Nephron (organoid): ENCODE measurements around the gene ESYT2.

Source experiments
- H3K27ac Mint-ChIP-seq, 3 experiments: 2 replicates each; pipeline ENCODE4 v1.8.0; 2020; ENCODE audit warnings: mixed read lengths in 3 of 3, mild to moderate bottlenecking in 2 of 3, moderate library complexity in 1 of 3
- H3K27me3 Mint-ChIP-seq: 2 replicates; pipeline ENCODE4 v1.8.0; 2021; ENCODE audit warnings: low read depth, mild to moderate bottlenecking, moderate library complexity, mixed read lengths
- H3K36me3 Mint-ChIP-seq: 2 replicates; pipeline ENCODE4 v1.8.0; 2020; ENCODE audit warnings: low read depth, mixed read lengths
- H3K4me1 Mint-ChIP-seq: 2 replicates; pipeline ENCODE4 v1.8.0; 2020; ENCODE audit warnings: mixed read lengths
- H3K4me3 Mint-ChIP-seq, 3 experiments: 2 replicates each; pipeline ENCODE4 v1.8.0; 2020; ENCODE audit warnings: mild to moderate bottlenecking in 3 of 3, mixed read lengths in 3 of 3, moderate library complexity in 2 of 3
- H3K9me3 Mint-ChIP-seq: 2 replicates; pipeline ENCODE4 v1.8.0; 2020; ENCODE audit warnings: mixed read lengths
- TF ChIP-seq, protein P1 (sequence below), 3 experiments: fragments of 200-600 bp; sonication (generic); IDR thresholded peaks; one replicate each; pipeline ENCODE4 v1.5.0; 2021; ENCODE audit warnings: antibody characterized with exemption in 3 of 3; ENCODE audit not compliant: unreplicated experiment in 3 of 3

Gene ESYT2

DNA sequence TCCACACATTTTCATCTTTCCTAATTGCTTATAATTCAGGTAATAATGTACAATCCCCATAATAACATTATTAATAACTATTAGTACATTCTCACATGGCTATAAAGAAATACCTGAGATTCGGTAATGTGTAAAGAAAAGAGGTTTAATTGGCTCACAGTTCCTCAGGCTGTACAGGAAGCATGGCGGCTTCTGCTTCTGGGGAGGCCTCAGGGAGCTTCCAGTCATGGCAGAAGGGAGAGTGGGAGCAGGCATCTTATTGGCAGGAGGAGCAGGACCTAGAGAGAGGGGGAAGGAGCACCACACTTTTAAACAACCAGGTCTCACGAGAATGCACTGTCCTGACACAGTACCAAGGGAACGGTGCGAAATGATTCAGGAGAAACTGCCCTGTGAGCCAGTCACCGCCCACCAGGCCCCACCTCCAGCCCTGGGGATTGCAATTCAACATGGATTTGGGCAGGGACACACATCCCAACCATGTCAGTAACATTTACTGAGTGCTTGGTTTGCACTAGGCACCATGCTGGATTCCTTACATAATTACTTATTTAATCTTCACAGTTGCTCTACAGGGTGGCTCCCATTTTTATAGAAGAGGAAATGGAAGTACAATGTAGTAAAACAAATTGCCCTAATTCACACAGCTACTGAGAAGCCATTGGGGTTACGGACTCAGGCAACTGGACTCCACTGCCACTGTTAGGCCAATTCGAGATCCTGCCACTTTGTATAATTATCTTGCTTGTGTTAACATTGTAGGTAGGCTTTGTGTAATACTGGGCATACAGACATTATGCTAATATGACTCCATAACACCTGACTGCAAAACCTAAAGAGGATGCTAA lies 8.7 kb upstream of the ESYT2 start:
- TF ChIP-seq, protein P1, sequence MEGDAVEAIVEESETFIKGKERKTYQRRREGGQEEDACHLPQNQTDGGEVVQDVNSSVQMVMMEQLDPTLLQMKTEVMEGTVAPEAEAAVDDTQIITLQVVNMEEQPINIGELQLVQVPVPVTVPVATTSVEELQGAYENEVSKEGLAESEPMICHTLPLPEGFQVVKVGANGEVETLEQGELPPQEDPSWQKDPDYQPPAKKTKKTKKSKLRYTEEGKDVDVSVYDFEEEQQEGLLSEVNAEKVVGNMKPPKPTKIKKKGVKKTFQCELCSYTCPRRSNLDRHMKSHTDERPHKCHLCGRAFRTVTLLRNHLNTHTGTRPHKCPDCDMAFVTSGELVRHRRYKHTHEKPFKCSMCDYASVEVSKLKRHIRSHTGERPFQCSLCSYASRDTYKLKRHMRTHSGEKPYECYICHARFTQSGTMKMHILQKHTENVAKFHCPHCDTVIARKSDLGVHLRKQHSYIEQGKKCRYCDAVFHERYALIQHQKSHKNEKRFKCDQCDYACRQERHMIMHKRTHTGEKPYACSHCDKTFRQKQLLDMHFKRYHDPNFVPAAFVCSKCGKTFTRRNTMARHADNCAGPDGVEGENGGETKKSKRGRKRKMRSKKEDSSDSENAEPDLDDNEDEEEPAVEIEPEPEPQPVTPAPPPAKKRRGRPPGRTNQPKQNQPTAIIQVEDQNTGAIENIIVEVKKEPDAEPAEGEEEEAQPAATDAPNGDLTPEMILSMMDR (IDR thresholded peaks at IDR 0.05; ENCODE audit: unreplicated experiment in 3 of 3), result no peak

DNA sequence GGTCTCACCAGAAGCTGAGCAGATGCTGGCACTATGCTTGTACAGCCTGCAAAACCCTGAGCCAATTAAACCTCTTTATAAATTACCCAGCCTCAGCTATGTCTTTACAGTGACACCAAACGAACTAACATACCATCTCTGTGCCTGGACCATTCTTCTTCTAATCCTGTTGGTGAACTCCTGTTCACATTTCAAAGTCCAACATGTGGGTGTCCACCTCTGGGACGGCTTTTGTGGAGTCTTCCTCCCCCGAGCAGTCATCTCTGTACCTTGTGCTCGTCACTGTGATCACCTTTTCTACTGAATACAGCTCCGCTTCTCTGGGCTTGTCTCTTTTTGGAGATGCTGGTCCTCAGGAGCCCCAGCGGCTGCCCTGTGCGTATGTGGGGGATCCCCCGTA lies 7.4 kb upstream of the ESYT2 start:
- peak overlapping the region in 1 of 3 experiments; percentile 58 for H3K27ac Mint-ChIP-seq
- no peak overlapping the region for H3K4me3 Mint-ChIP-seq
- no peaks in the 10 kb centered on the region for H3K9me3 Mint-ChIP-seq
- H3K27me3 Mint-ChIP-seq, result no peaks in the 10 kb centered on the region
- peaks cover 9% of the 10 kb centered on the region for H3K4me1 Mint-ChIP-seq
- no peaks in the 10 kb centered on the region for H3K36me3 Mint-ChIP-seq
- TF ChIP-seq, protein P1 (IDR thresholded peaks at IDR 0.05; ENCODE audit: unreplicated experiment in 3 of 3), result no peak

More for the DNA sequence above, 8.7 kb upstream of the ESYT2 start:
- Mint-ChIP-seq H3K4me1 (peaks cover 9% of the 10 kb centered on the region), H3K4me3 (no peak overlapping the region), H3K36me3 (no peaks in the 10 kb centered on the region), H3K27ac (no peak overlapping the region), H3K9me3 (no peaks in the 10 kb centered on the region), H3K27me3 (no peaks in the 10 kb centered on the region)

DNA sequence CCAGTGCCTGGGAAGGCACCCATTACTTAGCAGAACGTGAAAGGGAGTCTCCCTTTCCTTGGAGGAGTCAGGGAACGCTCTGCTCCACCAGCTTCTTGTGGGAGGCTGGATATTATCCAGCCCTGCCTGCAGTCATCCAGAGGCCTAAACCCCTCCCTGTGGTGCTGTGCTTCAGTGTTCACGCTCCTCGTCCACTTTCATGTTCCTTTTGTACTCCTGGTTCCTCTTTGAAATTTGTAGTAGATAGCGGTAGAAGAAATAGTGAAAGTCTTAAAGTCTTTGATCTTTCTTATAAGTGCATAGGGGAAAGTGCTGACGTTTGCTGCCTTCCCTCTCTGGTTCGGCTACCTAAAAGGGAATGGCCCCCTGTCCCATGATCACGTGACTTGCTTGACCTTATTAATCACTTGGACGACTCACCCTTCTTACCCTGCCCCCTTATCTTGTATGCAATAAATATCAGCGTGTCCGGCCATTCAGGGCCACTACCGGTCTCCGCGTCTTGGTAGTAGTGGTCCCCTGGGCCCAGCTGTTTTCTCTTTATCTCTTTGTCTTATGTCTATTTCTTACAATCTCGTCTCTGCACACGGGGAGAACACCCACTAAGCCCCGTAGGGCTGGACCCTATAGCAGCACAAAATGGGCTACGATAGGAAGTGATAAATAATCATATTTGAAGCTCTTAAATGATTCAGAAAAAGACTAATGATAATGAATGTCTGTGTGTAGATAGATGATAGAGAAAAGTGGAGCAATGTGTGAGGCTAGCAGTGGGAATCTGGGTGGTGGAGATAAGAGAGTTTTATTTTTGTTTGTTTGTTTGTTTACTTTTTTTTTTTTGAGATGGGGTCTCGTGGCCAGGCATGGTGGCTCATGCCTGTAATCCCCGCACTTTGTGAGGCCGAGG lies 5.8 kb upstream of the ESYT2 start:
- TF ChIP-seq, protein P1 (IDR thresholded peaks at IDR 0.05; ENCODE audit: unreplicated experiment in 3 of 3), result no peak
- Mint-ChIP-seq H3K4me3 (peak overlapping the region; percentile 5 to 41 (median 20)), H3K9me3 (no peaks in the 10 kb centered on the region), H3K27me3 (no peaks in the 10 kb centered on the region), H3K4me1 (peaks cover 9% of the 10 kb centered on the region), H3K27ac (peak overlapping the region; percentile 85 to 90 (median 86)), H3K36me3 (no peaks in the 10 kb centered on the region)

DNA sequence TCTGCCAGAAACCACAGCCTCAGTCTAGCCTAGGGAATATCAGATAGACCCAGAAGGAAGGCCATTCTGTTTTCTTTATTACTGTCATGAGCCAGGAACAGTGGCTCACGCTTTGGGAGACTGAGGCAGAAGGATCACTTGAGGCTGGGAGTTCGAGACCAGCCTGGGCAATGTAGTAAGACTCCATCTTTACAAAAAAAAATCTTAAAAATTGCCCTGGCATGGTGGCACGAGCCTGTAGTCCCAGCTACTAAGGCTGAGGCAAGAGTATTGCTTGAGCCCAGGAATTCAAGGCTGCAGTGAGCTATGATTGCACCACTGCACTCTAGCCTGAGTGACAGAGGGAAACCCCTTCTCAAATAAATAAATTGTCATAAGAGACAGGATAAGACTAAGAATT lies 3.7 kb upstream of the ESYT2 start:
- TF ChIP-seq, protein P1 (IDR thresholded peaks at IDR 0.05; ENCODE audit: unreplicated experiment in 3 of 3), result no peak
- Mint-ChIP-seq H3K4me3 (peak overlapping the region in 1 of 3 experiments; percentile 49), H3K27me3 (no peaks in the 10 kb centered on the region), H3K27ac (peak overlapping the region in 1 of 3 experiments; percentile 72), H3K9me3 (no peaks in the 10 kb centered on the region), H3K36me3 (no peaks in the 10 kb centered on the region), H3K4me1 (peaks cover 11% of the 10 kb centered on the region)

DNA sequence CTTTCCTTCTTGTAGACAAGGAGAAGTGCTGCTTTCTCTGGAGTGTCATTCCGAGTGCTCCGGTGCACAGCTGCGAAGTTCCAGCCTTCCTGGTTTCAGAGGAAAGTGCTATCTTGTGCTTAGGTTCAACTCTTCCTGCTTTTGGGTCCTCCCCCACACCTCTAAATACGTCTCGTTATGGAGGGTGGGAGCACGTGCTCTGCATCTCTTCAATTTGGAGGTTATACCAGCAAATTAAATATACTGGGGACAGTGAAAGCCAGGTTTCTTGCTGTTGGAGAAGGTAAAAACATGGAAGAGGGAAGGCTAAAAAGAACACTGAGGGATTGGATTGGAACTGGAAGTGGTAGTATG lies 2.4 kb upstream of the ESYT2 start:
- Mint-ChIP-seq H3K36me3 (no peaks in the 10 kb centered on the region), H3K27ac (peak overlapping the region in 2 of 3 experiments; percentile 20 to 31), H3K9me3 (no peaks in the 10 kb centered on the region), H3K4me1 (peaks cover 20% of the 10 kb centered on the region), H3K4me3 (peak overlapping the region; percentile 80 to 89 (median 86)), H3K27me3 (no peaks in the 10 kb centered on the region)
- TF ChIP-seq, protein P1 (IDR thresholded peaks at IDR 0.05; ENCODE audit: unreplicated experiment in 3 of 3), result no peak
